Measurements from ENCODE around the gene OR2T27.
A peak's percentile ranks its signal among the peaks of the same experiment; 100 is the strongest.
"Not testable (repeated sequence)": the region's sequence is repeated elsewhere in the genome, so short reads cannot be mapped to it uniquely, and the experiment has no call there.

The OR2T27 gene

GRCh38 chr1:248655354-248655753 is at the start of gene OR2T27:
OR2T27 (minus strand) TSS chr1:248655528; CDS start chr1:248650884, 4,644 bp downstream.
- DNase-seq (ENCODE audit: low read depth): not testable (repeated sequence)

GRCh38 chr1:248704606-248705005 is 49.3 kb upstream of the OR2T27 start:
- DNase-seq (ENCODE audit: low read depth): no peak

- peak; percentile 5 for DNase-seq (ENCODE audit: low read depth)
These were observed 48.3 kb upstream of the OR2T27 start for GRCh38 chr1:248703674-248704073.

- DNase-seq (ENCODE audit: low read depth): no peak
These were observed 47.4 kb upstream of the OR2T27 start, which contains the start of gene OR14I1 for GRCh38 chr1:248702714-248703113. OR14I1 (minus strand) TSS chr1:248702766.

- no peak for DNase-seq (ENCODE audit: low read depth)
These were observed 43.8 kb upstream of the OR2T27 start for GRCh38 chr1:248699099-248699498.

- no peak for DNase-seq (ENCODE audit: low read depth)
These were observed 42.6 kb upstream of the OR2T27 start for GRCh38 chr1:248697907-248698306.

GRCh38 chr1:248696774-248697173 is 41.4 kb upstream of the OR2T27 start:
- DNase-seq (ENCODE audit: low read depth): no peak

GRCh38 chr1:248696261-248696660 is 40.9 kb upstream of the OR2T27 start:
- DNase-seq (ENCODE audit: low read depth): peak; percentile 22

- peak; percentile 9 for DNase-seq (ENCODE audit: low read depth)
These were observed 40.3 kb upstream of the OR2T27 start for GRCh38 chr1:248695451-248696132.

GRCh38 chr1:248691567-248692155 is 36.3 kb upstream of the OR2T27 start:
- no peak for DNase-seq (ENCODE audit: low read depth)

GRCh38 chr1:248688527-248689298 is 33.4 kb upstream of the OR2T27 start:
- no peak for DNase-seq (ENCODE audit: low read depth)

- DNase-seq (ENCODE audit: low read depth): peak; percentile 15
These were observed 31.5 kb upstream of the OR2T27 start for GRCh38 chr1:248686815-248687214.

- no peak for DNase-seq (ENCODE audit: low read depth)
These were observed 26.3 kb upstream of the OR2T27 start for GRCh38 chr1:248681651-248682050.

- DNase-seq (ENCODE audit: low read depth): peak; percentile 1
These were observed 14.7 kb upstream of the OR2T27 start for GRCh38 chr1:248670003-248670402.

- not testable (repeated sequence) for DNase-seq (ENCODE audit: low read depth)
These were observed 8.4 kb upstream of the OR2T27 start for GRCh38 chr1:248663453-248664328.

- not testable (repeated sequence) for DNase-seq (ENCODE audit: low read depth)
These were observed 1.5 kb upstream of the OR2T27 start for GRCh38 chr1:248656797-248657196.

GRCh38 chr1:248648770-248649536 is 6.4 kb downstream of the OR2T27 start:
- DNase-seq (ENCODE audit: low read depth): not testable (repeated sequence)

- not testable (repeated sequence) for DNase-seq (ENCODE audit: low read depth)
These were observed 10.2 kb downstream of the OR2T27 start, which contains the start of gene OR2T35 for GRCh38 chr1:248645178-248645577. OR2T35 (minus strand) TSS chr1:248645278; CDS start chr1:248639258, 6,020 bp downstream.

- DNase-seq (ENCODE audit: low read depth): not testable (repeated sequence)
These were observed 12.2 kb downstream of the OR2T27 start for GRCh38 chr1:248642971-248643651.

- not testable (repeated sequence) for DNase-seq (ENCODE audit: low read depth)
These were observed 13.7 kb downstream of the OR2T27 start for GRCh38 chr1:248641583-248641982.

Measured in ELR (cell line).